ENCODE data around the gene FIP1L1. TPM values are rescaled to one million over a fixed set of nuclear protein-coding genes. Genes with fewer than 3 reads are reported as not detected.

FIP1L1 gene
- total and polyA plus RNA-seq, 2 donors (not counting 1 experiment from before 2014, with no cell fraction given): 19.0 to 79.3 TPM

GRCh38 chr4:53348046-53348445, 29.4 kb upstream of the FIP1L1 start:
- H4K20me1 ChIP-seq (ENCODE audit: control insufficient read depth, insufficient read depth, low read length, poor library complexity, severe bottlenecking): no peaks in the 10 kb centered on the region
- ATAC-seq (ENCODE audit: low read depth): no peak
- H3K9ac ChIP-seq (ENCODE audit: low read length): no peak overlapping the region
- H3K9me3 ChIP-seq (ENCODE audit: control extremely low read depth in 1 of 3, control insufficient read depth in 2 of 3, insufficient read depth in 1 of 3, low read length in 2 of 3): no peaks in the 10 kb centered on the region
- POLR2A ChIA-PET: no interaction called here
- H3K4me1 ChIP-seq (ENCODE audit: control insufficient read depth in 2 of 2, insufficient read depth in 2 of 2, low read length in 2 of 2): no peaks in the 10 kb centered on the region
- H3K27me3 Mint-ChIP-seq: no peaks in the 10 kb centered on the region
- intact Hi-C loops (cut with micrococcal nuclease): no loop called here
- H3K4me2 ChIP-seq (replicated peaks; ENCODE audit: low read depth, low read length, poor library complexity, severe bottlenecking): no peak overlapping the region
- no peak for DNase-seq
- peaks cover 4 to 28% of the 10 kb centered on the region in 2 experiments for H3K36me3 ChIP-seq (replicated peaks in 1 of 2; ENCODE audit: control extremely low read depth in 1 of 2, control insufficient read depth in 1 of 2, extremely low read depth in 1 of 2, insufficient read depth in 2 of 2, low read length in 1 of 2)
- CTCF ChIA-PET: no interaction called here
- H3K27ac Mint-ChIP-seq: no peak overlapping the region
- H3K27me3 ChIP-seq (replicated peaks in 1 of 4; ENCODE audit: control extremely low read depth in 1 of 4, control insufficient read depth in 3 of 4, insufficient read depth in 4 of 4, low read length in 3 of 4): no peaks in the 10 kb centered on the region
- H3K9me3 Mint-ChIP-seq (ENCODE audit: insufficient read depth): no peaks in the 10 kb centered on the region
- H3K4me3 ChIP-seq (ENCODE audit: control extremely low read depth in 1 of 5, extremely low read depth in 1 of 5, insufficient read depth in 1 of 5, low read depth in 2 of 5, low read length in 4 of 5): no peak overlapping the region
- no peak overlapping the region for H2AFZ ChIP-seq (ENCODE audit: insufficient read depth, low read depth, low read length, poor library complexity, severe bottlenecking)
- no peak overlapping the region for H3K4me3 Mint-ChIP-seq
- TF ChIP-seq EZH2 (IDR thresholded peaks at IDR 0.05; ENCODE audit: borderline replicate concordance, insufficient read depth, low read depth, low read length, poor library complexity, severe bottlenecking): no peak
- no peak for TF ChIP-seq CTCF (IDR thresholded peaks at IDR 0.05)
- WGBS (ENCODE audit: insufficient coverage): no CpG with 5 or more reads among the region's 1 CpG
- peaks cover 4% of the 10 kb centered on the region for H3K79me2 ChIP-seq (ENCODE audit: control insufficient read depth, insufficient read depth, low read length)
- no peak overlapping the region for H3K27ac ChIP-seq (ENCODE audit: low read length in 2 of 2)
- H3K4me1 Mint-ChIP-seq: peaks cover 2% of the 10 kb centered on the region

- no peak overlapping the region for H3K4me3 ChIP-seq (ENCODE audit: control extremely low read depth in 1 of 5, extremely low read depth in 1 of 5, insufficient read depth in 1 of 5, low read depth in 2 of 5, low read length in 4 of 5)
- peaks cover 7% of the 10 kb centered on the region for H3K79me2 ChIP-seq (ENCODE audit: control insufficient read depth, insufficient read depth, low read length)
- no peak overlapping the region for H3K9ac ChIP-seq (ENCODE audit: low read length)
- no peak overlapping the region for H3K4me3 Mint-ChIP-seq
- no peaks in the 10 kb centered on the region for H3K4me1 ChIP-seq (ENCODE audit: control insufficient read depth in 2 of 2, insufficient read depth in 2 of 2, low read length in 2 of 2)
- H3K9me3 ChIP-seq (ENCODE audit: control extremely low read depth in 1 of 3, control insufficient read depth in 2 of 3, insufficient read depth in 1 of 3, low read length in 2 of 3): peaks cover 0 to 3% (median 0%) of the 10 kb centered on the region in 3 donors
- ATAC-seq (ENCODE audit: low read depth) (no peak), DNase-seq (no peak)
- H3K27me3 Mint-ChIP-seq: no peaks in the 10 kb centered on the region
- H4K20me1 ChIP-seq (ENCODE audit: control insufficient read depth, insufficient read depth, low read length, poor library complexity, severe bottlenecking): no peaks in the 10 kb centered on the region
- no peaks in the 10 kb centered on the region for H3K27me3 ChIP-seq (replicated peaks in 1 of 4; ENCODE audit: control extremely low read depth in 1 of 4, control insufficient read depth in 3 of 4, insufficient read depth in 4 of 4, low read length in 3 of 4)
- no peak overlapping the region for H3K27ac ChIP-seq (ENCODE audit: low read length in 2 of 2)
- no peak for TF ChIP-seq EZH2 (IDR thresholded peaks at IDR 0.05; ENCODE audit: borderline replicate concordance, insufficient read depth, low read depth, low read length, poor library complexity, severe bottlenecking)
- no peak for TF ChIP-seq CTCF (IDR thresholded peaks at IDR 0.05)
- no peak overlapping the region for H3K4me2 ChIP-seq (replicated peaks; ENCODE audit: low read depth, low read length, poor library complexity, severe bottlenecking)
- no peak overlapping the region for H2AFZ ChIP-seq (ENCODE audit: insufficient read depth, low read depth, low read length, poor library complexity, severe bottlenecking)
- no peaks in the 10 kb centered on the region for H3K4me1 Mint-ChIP-seq
- 96% methylated on average over 3 of the region's 4 CpGs for WGBS (ENCODE audit: insufficient coverage)
- no peaks in the 10 kb centered on the region for H3K9me3 Mint-ChIP-seq (ENCODE audit: insufficient read depth)
- peaks cover 4 to 33% of the 10 kb centered on the region in 2 experiments for H3K36me3 ChIP-seq (replicated peaks in 1 of 2; ENCODE audit: control extremely low read depth in 1 of 2, control insufficient read depth in 1 of 2, extremely low read depth in 1 of 2, insufficient read depth in 2 of 2, low read length in 1 of 2)
- intact Hi-C loops (cut with micrococcal nuclease): no loop called here
- CTCF ChIA-PET: no interaction called here
- H3K27ac Mint-ChIP-seq: no peak overlapping the region
- POLR2A ChIA-PET: no interaction called here
These were observed 28.4 kb upstream of the FIP1L1 start for GRCh38 chr4:53349091-53349491.

Measured in B cell (primary cell).